ENCODE results near the gene CISTR. TPM values are rescaled to one million over a fixed set of nuclear protein-coding genes. Genes with fewer than 3 reads are reported as not detected.

Gene CISTR
- total RNA-seq, 1 donor from 2014 or later: not detected

DNA sequence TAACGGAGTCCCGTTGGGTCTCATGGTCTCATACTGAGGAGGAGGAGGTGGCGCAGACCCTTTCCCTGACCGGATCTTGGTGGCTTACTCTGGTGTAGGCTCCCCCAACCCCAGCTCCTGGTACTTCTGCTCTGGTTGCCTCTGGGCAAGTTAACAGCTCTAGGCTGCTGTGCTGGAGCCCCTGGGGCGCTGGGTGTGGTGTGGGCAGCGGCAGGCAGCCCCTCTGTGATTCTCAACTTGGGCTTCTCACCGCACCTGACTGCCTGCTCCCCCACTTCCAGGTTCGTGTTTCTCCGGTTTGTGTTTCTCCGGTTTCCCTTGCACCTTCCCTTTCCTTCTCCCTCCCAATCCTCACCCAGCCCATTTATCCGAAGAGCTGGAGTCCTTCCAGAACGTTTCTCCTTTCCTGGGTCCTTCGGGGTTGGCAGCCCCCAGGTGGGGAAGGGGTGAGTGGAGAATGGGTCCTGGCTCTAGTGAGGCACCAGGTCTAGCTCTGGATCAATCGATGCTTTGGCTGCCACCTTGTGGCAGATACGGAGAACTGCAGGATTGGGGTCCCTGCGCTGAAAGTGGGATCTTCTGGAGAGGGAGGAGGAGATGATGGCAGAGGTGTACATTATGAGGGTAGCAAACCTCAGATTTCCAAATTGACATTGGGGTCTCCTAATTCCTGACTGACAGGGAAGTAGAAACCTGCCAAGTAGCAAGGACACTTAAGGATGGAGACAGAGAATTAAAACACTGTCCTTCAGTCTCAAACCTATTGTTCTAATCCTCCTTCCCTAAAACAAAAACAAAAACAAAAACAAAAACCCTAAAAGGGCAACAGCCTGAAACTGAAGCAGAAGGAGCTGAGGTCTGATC, 8.3 kb downstream of the CISTR start:
- DNase-seq: peak; percentile 84

DNA sequence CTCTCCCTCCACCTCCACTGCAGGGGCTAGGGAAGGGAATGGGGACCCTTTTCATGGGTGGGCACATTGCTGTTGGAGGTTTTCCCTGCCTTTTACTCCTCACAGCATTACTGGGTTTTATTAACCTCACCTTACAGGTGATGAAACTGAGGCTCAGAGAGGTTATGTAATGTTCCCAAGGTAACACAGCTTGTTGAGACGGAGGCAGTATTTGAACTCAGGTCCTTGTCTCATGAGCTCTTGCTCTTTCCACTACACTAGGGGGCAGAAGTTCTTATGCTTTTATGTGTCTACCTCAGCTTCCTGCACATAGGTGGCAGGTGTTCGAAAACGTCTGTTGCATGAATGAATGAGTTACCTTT, 11.7 kb downstream of the CISTR start:
- no peak for DNase-seq

DNA sequence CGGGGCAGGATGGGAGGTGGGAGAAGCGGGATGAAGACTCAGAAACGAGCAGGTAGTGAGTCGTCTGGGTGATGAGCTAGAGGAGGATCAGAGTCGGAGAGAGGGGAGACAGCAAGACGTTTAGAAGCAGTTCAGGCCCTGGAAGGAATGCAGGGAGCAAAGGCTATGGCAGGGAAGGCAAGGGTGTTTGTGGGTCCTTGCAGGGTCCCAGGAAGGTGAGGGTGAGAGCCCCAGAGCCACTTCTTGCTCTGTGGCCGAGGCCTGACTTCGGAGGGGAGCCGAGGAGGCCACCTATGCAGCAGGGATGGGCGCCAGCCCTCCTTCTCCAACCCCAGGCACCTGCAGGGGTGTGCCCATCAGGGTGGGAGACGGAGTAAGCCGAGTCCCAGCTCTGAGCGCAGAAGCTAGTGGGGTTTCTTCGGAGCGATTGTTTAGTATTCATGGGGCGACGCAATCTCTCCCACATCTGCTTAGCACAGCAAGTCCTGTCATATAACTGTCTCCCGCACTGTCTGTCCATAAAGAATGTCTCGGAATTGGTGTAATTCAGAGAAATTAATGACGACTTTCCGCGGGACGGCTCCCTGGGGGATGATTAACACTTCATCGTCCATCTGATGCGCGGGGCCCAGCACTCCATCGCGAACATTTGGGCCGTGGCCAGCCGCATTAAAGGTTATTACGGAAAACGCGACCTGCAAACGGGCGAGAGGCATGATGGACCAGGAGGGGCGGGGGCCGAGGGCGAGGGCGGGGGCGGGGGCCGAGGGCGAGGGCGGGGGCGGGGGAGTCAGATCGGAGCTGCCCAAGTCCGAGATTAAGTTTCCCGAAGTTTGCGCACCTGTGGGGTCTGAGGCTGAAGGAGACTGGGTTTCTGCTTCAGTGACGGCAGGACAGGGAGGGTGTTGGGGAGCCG, 12.3 kb downstream of the CISTR start:
- no peak for DNase-seq

DNA sequence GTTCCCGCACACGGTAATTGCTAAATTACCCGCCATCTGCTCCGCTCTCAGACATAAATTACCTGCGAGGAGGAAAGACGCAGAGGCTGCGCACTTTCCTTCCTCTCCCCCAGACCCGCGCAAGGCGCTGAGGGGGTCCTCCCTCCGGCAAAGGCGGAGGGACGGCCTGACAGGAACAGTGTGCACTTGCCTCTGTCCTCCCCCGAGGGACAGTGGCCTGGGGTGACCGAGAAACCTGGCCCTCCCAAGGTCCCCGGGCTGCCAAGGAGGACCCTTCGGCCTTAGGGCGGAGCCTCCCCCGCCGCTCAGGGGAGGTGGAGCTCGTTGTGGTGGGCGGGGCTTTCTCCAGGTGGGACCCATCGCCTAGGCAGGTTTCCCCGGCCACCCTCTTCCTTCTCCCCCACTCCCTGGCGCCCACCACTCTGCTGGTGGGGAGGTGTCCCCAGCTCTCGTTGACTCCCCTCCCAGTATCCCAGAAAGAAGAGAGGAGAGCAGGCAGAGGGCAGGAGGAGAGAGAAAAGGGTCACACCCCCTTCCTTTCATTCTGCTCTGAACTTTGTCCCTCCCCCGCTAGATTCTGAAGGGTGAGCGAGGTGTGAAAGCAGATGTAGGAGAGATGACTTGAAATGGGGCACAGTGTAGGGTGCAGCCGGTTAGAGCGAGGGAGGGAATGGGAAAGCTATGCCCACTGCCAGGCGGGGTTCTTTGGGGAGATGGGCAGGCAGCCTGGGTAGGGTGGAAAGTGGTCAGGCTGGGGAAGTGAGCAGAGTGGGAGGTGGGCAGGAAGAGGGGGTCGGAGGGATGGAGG, 13.2 kb downstream of the CISTR start:
- DNase-seq: no peak

DNA sequence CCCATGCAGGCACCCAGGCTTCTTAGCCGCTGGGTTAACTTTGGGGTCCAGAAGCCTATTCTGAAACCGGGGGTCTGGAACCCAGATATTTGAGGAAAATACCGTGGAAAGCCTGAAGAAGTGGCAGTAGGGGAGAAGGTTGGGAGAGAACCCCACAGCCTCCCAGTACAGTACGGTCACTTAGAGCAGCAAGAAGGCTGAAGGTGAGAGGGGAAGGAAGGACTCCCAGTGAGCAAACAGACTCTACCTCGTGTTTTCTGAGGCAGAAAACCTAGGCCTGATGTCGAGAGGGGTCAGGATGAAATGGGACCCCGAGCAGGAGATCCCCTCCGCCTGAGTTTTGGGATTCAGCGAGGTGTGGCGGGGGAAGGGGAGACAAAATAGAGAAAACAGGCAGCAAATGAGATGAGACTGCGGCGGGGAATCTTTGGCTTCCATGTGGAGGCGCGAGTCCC, 13.8 kb downstream of the CISTR start:
- no peak for DNase-seq

DNA sequence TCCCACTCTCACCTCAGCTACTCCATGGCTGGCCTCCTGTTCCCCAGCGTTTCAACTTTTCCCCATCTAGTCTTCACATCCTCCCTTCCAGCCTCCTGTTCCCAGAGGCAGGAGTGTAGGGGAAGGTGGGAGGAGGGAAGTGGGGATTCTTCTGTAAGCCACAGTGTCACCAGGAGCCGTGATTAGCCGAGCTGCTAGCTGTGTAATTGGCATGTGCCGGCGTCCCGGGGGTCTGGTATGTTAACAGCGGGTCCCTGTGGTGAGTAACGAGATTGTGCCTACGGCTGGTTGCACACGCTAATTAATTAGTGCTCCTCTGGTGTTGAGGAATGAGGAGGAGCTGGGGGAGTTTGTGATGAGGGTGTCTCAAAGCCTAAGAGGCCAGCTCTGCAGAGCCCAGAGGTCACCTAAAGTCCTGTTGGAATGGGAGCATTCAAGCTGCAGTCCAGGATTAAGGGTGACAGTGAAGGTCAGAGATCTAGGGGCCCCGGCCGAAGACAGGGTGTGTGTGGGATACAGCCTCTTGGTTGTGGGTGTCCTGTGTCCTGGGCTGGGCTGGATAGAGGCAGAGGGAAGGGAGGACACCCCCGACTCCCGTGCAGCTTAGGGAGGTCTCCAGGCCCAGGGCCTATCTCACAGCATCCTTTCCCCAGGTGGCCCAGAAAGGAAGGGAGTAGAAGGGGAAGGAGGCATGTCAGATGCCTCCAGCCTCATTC, 14.5 kb downstream of the CISTR start:
- no peak for DNase-seq

DNA sequence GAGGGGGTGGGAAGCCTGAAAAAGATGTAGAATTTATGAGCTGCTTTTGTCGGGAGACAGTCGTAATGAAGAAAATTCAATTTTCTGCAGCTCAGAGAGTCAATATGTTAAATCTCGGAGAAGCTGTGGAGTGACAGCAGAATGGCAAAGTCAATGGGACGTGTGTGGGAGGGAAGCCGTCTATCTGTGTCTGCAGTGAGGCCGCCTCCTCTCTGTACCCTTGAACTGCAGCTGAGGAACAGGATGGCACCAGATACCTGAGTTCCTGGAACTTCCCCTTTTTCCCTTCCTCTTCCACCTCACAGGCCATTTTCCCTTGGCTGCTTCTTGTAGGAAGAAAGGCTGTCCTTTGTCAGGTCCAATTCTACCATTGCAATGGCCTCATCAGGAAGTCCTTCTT, 15.2 kb downstream of the CISTR start:
- no peak for DNase-seq

DNA sequence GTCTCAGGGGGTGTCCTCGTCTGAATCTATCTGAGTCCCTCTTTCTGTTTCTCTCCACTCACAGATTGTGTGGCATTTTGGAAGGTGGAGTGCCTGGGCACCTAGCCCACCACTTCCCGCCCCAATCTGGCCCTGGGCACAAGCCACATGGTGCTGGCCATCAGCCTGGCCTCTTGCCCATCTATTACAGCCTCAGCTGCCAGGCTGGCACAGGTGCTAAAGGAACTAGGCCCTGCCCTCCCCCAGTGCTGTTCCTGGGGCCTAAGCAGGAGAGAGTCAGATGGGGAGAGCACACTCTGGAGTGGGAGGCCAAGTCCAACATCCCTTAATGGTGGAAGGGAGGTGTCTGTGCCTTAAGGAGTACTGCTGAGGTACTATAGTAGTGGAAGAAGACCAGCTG, 16.2 kb downstream of the CISTR start:
- DNase-seq: peak; percentile 36

DNA sequence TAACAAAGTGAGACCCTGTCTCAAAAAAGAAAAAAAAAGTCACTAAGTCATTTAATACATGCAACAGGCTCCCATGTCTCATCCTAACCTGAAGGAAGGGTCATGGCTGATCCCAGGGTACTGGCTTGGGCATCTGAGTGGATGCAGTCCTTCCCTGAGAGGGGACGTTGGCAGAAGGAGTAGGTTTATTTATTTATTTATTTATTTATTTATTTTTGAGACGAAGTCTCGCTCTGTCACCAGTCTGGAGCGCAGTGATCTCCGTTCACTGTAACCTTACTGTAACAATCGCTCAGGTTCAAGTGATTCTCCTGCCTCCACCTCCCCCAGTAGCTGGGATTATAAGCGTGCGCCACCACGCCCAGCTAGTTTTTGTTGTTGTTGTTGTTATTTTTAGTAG, 17.4 kb downstream of the CISTR start:
- no peak for DNase-seq

DNA sequence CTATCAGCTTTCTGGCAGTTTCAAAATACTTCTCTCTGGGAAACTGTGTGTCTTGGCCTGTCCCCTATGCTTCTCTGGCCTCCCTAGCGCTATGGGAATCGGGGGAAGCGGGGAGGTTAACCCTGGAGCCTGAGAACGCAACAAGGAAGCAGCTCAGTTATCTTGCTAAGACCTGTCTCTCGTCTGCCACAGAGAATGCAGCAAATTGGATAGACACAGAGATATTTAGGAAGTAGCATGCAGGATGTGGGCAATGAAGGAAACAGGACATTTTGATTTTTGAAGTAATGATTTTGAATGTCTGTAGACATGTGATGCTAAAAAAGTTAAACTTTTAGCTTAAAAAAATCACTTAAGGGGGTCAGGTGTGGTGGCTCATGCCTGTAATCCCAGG, 18.0 kb downstream of the CISTR start:
- DNase-seq: no peak

DNA sequence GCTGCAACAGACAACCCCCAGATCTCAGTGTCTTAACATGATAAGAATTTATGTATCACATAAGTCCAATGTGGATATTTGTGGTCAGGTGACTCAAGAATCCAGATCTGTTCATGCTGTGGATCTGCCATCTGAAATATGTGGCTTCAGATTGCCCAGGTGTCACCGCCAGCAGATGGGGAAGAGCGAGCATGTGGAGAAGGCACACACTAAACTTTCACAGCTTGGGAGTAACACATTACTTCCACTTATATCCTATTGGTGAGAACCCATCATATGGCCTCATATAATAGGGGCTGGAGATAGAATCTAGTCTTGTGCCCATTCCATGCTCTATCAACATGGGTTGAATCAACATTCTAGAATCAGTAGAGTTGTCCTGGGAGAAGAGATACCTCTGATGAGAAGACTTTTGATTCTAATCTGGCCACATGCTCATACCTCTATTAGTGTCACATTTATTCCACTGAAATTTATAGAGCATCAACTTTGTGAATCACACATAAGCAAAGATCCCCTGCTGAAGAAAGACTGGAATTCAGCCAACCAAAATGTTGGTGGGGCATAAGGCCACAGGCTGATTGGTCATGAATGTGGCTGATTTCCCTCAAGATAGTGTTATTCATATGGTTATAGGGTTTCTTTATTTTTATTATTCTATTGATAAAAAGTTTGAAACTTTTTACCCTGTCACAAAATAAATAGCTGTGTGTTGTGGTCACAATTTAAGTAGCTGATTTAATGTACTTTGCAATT, 18.6 kb downstream of the CISTR start:
- no peak for DNase-seq

DNA sequence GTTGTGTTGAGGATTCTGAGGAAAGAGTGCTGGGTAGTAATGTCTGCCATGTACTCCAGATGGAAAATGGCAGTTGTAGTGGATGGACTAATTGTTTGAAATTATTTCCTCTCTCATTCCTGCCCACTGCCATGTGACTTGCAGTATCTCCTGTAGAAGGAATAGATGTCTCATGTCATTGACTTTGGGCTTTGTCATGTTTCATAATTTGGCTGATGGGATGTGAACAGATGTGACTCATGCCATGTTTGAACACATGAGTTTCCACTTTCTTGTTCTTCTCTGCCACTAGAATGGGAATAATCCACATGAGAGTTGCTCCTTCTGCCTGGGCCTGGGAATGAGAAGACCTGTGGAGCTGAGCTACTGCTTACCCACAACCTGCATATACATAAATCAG, 22.1 kb downstream of the CISTR start:
- DNase-seq: no peak

DNA sequence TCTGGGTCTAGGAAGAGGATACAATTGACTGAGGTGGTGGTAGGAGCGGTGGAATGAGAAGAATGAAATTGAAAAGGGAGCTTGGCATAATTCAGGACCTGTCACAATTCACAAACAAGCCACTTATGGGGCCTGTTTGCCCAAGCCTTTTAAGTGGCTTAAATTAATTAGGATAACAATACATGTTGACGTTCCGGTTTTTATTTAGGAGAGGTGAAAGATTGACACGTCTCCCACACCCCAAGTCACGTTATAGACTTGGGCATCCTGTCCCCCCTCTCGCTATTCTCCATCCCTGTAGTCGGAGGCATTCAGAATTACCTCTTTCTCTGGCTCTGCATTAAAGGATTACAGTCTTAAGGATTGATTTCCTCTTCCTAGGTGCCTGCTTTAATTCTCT, 23.6 kb downstream of the CISTR start:
- no peak for DNase-seq

DNA sequence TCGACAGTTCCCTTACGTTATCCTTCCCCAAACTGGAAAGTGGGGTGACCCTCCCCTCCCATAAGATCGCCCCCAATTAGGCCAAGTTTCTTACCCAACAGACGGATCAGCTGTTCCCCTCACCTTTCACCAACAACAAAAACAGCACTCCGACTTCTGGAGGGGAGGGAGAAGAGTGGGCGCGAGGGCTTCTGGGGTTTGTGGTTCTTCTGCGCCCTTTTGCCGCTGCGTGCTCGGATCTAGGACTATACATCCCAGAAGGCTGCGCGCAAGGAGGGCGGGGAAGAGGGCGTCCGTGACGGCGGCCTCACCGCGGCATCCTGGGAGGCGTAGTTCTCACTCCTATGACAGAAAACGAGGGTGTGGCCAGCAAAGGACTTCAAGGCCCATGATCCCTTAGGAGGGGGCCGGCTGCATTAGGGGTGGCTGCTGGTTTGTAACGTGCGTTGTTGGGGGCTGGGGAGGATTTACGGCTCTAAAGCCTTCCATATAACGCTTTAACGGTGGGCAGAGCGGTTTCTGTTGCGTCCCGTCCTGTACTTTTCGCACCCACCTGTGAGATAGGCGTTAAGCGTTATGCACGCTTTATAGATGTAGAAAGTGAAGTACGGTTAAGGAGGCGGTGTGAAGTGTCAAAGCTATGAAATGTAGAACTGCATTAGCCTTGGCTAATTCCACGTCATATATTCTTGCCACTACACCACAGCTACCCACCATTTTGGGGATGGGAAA, 24.3 kb downstream of the CISTR start, which contains the start of gene CALCOCO1:
Gene CALCOCO1 (minus strand): TSS at position 143 of the 732 bp plus-strand sequence. CDS start 2,210 bp downstream, outside the sequence.
- peak; percentile 99 for DNase-seq

DNA sequence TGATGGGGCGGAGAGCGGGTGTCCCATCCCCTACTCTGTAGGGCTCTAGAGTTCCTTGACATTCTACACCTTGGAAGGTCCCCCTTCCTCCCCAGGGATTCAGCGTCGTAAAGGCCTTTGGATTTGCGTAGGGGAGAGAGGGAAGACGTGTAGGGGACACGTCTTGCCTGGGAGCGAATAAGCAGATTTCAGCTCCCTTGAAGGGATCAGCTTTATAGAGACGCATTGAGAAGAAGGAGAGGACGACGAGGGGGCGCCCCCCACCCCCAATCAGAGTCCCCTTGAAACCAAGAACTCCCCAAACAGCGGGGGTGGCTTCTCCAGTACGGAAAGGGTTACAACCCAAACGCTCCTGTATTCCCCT, 24.9 kb downstream of the CISTR start:
- DNase-seq: peak; percentile 48

DNA sequence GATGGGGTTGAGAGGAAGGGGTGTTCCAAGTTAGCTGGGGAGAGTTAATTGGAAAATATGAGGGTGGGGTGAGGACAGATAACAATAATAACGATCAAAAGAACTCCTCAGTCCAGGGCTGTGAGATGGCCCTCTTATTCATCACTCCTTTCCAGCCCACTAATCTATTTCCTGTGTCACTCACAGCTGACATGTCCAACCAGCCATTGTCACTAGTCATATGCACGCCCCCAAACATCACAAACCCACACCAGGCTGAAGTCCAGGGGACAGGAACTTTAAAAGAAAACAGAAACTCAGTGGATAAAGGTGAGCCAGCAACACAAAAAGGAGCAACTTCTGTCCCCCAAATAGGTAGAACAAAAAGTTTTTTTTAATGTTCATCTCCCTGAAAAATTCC, 25.4 kb downstream of the CISTR start:
- DNase-seq: no peak

DNA sequence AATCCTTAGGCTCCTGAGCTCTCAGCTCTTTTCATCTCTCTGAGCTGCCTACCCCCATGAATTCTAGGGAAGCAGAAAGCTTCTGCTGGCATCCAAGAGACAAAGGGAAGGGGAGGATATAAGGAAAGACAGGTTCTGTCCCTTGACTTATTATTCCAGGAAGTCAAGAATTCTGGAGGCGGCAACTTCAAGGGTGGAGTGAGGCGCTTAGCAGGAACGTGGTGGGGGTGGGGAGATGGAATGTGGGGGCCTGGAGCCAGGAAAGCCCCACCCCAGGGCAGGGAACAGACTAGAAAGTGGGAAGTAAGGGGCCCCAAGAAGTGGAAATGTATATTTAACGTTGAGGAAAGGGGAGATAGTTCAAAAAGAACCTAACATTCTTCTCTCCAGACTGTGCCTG, 26.0 kb downstream of the CISTR start:
- DNase-seq: no peak

DNA sequence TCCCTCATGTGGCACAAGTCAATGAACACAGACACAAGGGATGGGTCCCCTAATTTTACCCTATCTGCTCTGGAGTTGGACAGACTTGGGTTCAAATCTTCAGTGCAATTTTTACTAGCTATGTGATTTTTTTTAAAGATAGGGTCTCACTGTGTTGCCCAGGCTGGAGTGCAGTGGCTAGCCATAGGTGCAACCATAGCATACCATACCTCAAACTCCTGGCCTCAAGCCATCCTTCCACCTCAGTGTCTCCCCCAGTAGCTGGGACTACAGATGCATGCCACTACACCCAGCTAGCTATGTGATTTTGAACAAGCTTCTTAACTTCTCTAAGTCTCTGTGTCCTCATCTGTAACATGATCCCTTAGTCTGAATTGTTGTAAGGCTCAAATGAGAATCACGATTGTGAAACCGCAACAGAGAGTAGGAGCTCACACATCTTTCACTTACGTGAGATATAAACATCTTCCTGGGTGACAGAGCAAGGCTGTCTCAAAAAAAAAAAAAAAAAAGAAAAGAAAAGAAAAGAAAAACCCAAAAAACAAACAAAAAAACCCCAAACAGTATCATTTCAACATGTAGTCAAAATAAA, 29.2 kb downstream of the CISTR start:
- DNase-seq: no peak

DNA sequence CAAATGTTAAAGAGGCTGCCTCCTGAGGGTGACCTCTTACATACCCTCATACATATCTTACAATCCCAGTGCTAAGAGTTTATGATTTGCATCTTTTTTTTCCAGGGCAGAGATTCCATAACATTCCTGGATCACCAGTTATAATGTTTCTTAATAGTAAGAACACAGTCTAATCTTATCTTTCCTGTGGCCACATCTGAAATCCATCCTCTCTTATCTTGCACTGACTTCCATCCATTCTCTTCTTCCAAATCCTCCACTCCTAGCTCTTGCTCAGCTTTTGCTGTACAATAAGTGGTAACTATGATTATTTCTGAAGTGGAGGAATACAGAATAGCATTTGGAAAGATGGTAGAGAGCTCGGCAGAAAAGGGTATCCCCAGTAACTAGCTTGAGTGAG, 30.8 kb downstream of the CISTR start:
- DNase-seq: no peak

DNA sequence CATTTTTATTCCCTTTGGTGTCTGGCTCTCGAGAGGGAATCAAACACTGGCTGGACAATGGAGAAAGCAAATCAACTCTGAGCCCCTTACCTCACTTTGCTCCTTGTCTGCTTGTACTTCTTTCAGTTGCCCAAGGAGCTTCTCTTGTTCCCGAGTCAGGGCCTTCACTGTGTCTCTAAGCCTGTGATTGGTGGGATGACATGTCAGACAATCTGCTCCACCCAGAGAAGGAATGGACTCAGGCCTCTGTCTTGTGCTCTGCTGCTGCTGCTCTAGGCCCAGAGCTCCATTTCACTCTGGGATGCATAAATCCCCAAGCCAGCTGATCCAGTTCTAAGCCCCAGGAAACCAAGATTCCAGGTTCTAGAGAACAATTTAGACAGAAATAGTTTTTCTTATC, 32.1 kb downstream of the CISTR start:
- DNase-seq: no peak

Data from tongue (tissue), 2 donors.